A549 (cell line): ENCODE results near the gene RETREG1. TPM values are rescaled to one million over a fixed set of nuclear protein-coding genes. Genes with fewer than 3 reads are reported as not detected.
A peak's percentile ranks its signal among the peaks of the same experiment; 100 is the strongest.

Source experiments
- ATAC-seq, 2 experiments: fragments of 200-7000 bp in 1 of 2; fragments of >200 bp in 1 of 2; cut with Nextera tagmentation in 1 of 2; cut with Tn5 transposase in 1 of 2; 3 replicates each; pipeline versions ENCODE4 v1.8.0 to v1.9.1; 2018 to 2020; ENCODE audit warnings: mild to moderate bottlenecking in 1 of 2, moderate library complexity in 1 of 2
- CTCF ChIA-PET: fragments of 300-600 bp; sonication (Branson Sonifier 250); formaldehyde crosslinking; extraction: SDS; loops from one replicate; lab custom pipeline; 2021; ENCODE audit warnings: antibody characterized with exemption, inconsistent platforms; lab: Yijun Ruan, JAX
- POLR2A ChIA-PET: fragments of 350-600 bp; formaldehyde crosslinking; extraction: SDS; loops from one replicate; lab custom pipeline; 2021; ENCODE audit warnings: antibody characterized with exemption, inconsistent platforms; lab: Yijun Ruan, JAX
- DNase-seq, 2 experiments: peaks; one replicate each; pipeline versions ENCODE4 v3.0.0 to v3.0.0-alpha.2; 2011 to 2016; ENCODE audit warnings: low read depth in 1 of 2, low spot score in 1 of 2
- FAIRE-seq: peaks from 2 replicates; lab custom pipeline; 2011; peaks lifted over from hg19 to GRCh38; lab: Jason Lieb, UNC
- H3K27ac ChIP-seq, 2 experiments: fragments of >200 bp; sonication (Bioruptor Twin); formaldehyde crosslinking; 3 replicates each; pipeline ENCODE4 v1.5.1; 2016 to 2017
- H3K4me1 ChIP-seq: fragments of >200 bp; sonication (Bioruptor Twin); formaldehyde crosslinking; 3 replicates; pipeline ENCODE4 v1.6.1; 2016
- H3K4me2 ChIP-seq: fragments of >200 bp; sonication (Bioruptor Twin); formaldehyde crosslinking; 3 replicates; pipeline ENCODE4 v1.6.1; 2016
- H3K4me3 ChIP-seq: fragments of >200 bp; sonication (Bioruptor Twin); formaldehyde crosslinking; 3 replicates; pipeline ENCODE4 v1.5.1; 2016
- H3K9me3 ChIP-seq: fragments of >200 bp; sonication (Bioruptor Twin); formaldehyde crosslinking; 3 replicates; pipeline ENCODE4 v1.6.1; 2016
- CBX8 ChIP-seq: fragments of 200-600 bp; sonication (generic); IDR thresholded peaks from 2 replicates; pipeline ENCODE4 v1.6.1; 2016
- CHD2 ChIP-seq: fragments of 150-350 bp; IDR thresholded peaks from 2 replicates; pipeline ENCODE4 v1.6.1; 2014; ENCODE audit warnings: low read length; ENCODE audit not compliant: partially characterized antibody
- CHD4 ChIP-seq: fragments of 200-600 bp; sonication (generic); IDR thresholded peaks from 2 replicates; pipeline ENCODE4 v1.6.1; 2016; ENCODE audit warnings: antibody characterized with exemption, mild to moderate bottlenecking, borderline replicate concordance
- CTCF ChIP-seq: fragments of >200 bp; sonication (Bioruptor Twin); formaldehyde crosslinking; IDR thresholded peaks from 3 replicates; pipeline ENCODE4 v1.5.1; 2016
- EHMT2 ChIP-seq: fragments of 200-600 bp; sonication (generic); IDR thresholded peaks from 2 replicates; pipeline ENCODE4 v1.6.1; 2016; ENCODE audit warnings: antibody characterized with exemption, low read depth, mild to moderate bottlenecking, moderate library complexity
- ELK1 ChIP-seq: fragments of 150-350 bp; IDR thresholded peaks from 2 replicates; pipeline ENCODE4 v1.6.1; 2014; ENCODE audit warnings: low read depth, mild to moderate bottlenecking, low read length
- FOXS1 ChIP-seq: fragments of 250-450 bp; sonication (Bioruptor Pico); IDR thresholded peaks from 2 replicates; pipeline ENCODE4 v1.5.0; 2020; ENCODE audit warnings: mild to moderate bottlenecking, moderate library complexity
- GATA3 ChIP-seq: IDR thresholded peaks from 2 replicates; pipeline ENCODE4 v1.6.1; 2012; ENCODE audit warnings: borderline replicate concordance
- HDAC2 ChIP-seq: fragments of 200-600 bp; sonication (generic); IDR thresholded peaks from 2 replicates; pipeline ENCODE4 v1.6.1; 2016
- HEYL ChIP-seq: fragments of 250-450 bp; sonication (Bioruptor Pico); IDR thresholded peaks from 2 replicates; pipeline ENCODE4 v1.8.0; 2021; ENCODE audit warnings: mild to moderate bottlenecking, moderate library complexity
- HOXA7 ChIP-seq: fragments of 250-450 bp; sonication (Bioruptor Pico); IDR thresholded peaks from 2 replicates; pipeline ENCODE4 v1.5.0; 2020; ENCODE audit warnings: mild to moderate bottlenecking, moderate library complexity
- HOXB13 ChIP-seq: fragments of 250-450 bp; sonication (Bioruptor Pico); IDR thresholded peaks from 2 replicates; pipeline ENCODE4 v1.5.0; 2020; ENCODE audit warnings: low read depth, mild to moderate bottlenecking, moderate library complexity
- NFE2L2 ChIP-seq: fragments of 150-350 bp; conservative IDR thresholded peaks from 2 replicates; pipeline ENCODE4 v1.6.1; 2014; ENCODE audit warnings: low read length
- POLR2AphosphoS2 ChIP-seq: conservative IDR thresholded peaks from 2 replicates; pipeline ENCODE4 v1.6.1; 2012; ENCODE audit warnings: low read length, improper control_type of control experiment, inconsistent platforms
- REST ChIP-seq: fragments of 200-600 bp; sonication (generic); IDR thresholded peaks from 2 replicates; pipeline ENCODE4 v1.6.1; 2016; ENCODE audit warnings: antibody characterized with exemption, mild to moderate bottlenecking, moderate library complexity
- ZC3H11A ChIP-seq: fragments of 450-650 bp; IDR thresholded peaks from 2 replicates; pipeline ENCODE4 v1.6.1; 2014; ENCODE audit warnings: antibody characterized with exemption, mild to moderate bottlenecking
- WGBS: methylation state at CpG from one replicate; pipeline ENCODE4 v1.1.6; 2017; ENCODE audit errors: missing lambda C conversion rate; 5-methylcytosine and 5-hydroxymethylcytosine counted together
- polyA plus RNA-seq, 4 experiments: library from polyadenylated mRNA; depleted of rRNA in 3 of 4; stranded (reverse); fragments of >200 nt; fragmentation: RNase III in 1 of 4; extraction: RNeasy Plus Mini Kit Qiagen cat#74134 plus additional on column Dnase treatment in 1 of 4; gene quantifications; 2 replicates in 3 of 4; 3 replicates in 1 of 4; pipeline ENCODE4 v1.2.3, GENCODE V29; 2011 to 2017
- TF ChIP-seq, protein P1 (sequence below): fragments of 250-450 bp; sonication (Bioruptor Pico); IDR thresholded peaks from 2 replicates; pipeline ENCODE4 v1.5.0; 2021; ENCODE audit warnings: mild to moderate bottlenecking, moderate library complexity, borderline replicate concordance

The RETREG1 gene
- polyA plus RNA-seq, 2 of the 4 experiments (the other 2 are of a cell fraction) = 2.1 to 3.4 TPM

GRCh38 chr5:16586556-16586955 is 30.2 kb downstream of the RETREG1 start:
- TF ChIP-seq CHD4 (no peak), HEYL (CRISPR knock-in tag) (no peak), FOXS1 (CRISPR knock-in tag) (no peak), CBX8 (no peak)
- no peaks in the 10 kb centered on the region for H3K4me1 ChIP-seq
- no peak for DNase-seq
- 49% methylated on average over 3 of the region's 3 CpGs for WGBS
- H3K9me3 ChIP-seq = no peaks in the 10 kb centered on the region
- H3K4me2 ChIP-seq = no peak overlapping the region
- POLR2A ChIA-PET = no interaction called here
- CTCF ChIA-PET = interaction anchor here (1.0 to 1.5 kb wide), 3 partner anchors 11 to 27 kb away, joined by 3 read pairs; no protein-coding TSS in a partner anchor
- H3K4me3 ChIP-seq = no peak overlapping the region
- no peak for ATAC-seq
- H3K27ac ChIP-seq = no peak overlapping the region
- no peak for FAIRE-seq

- TF ChIP-seq GATA3 = no peak
- peak; percentile 47 for TF ChIP-seq CTCF
- no peak for TF ChIP-seq HEYL (CRISPR knock-in tag)
- CTCF ChIA-PET = interaction anchor here (1.0 to 1.5 kb wide), 6 partner anchors 9 to 95 kb away, joined by 3 to 4 read pairs (median 3); no protein-coding TSS in a partner anchor
- ATAC-seq = peak; percentile 74 to 82
- no peaks in the 10 kb centered on the region for H3K9me3 ChIP-seq
- FAIRE-seq = no peak
- no peak overlapping the region for H3K4me2 ChIP-seq
- 53% methylated on average over 4 of the region's 4 CpGs for WGBS
- peak in 1 of 2 experiments; percentile 18 for DNase-seq
- no peaks in the 10 kb centered on the region for H3K4me1 ChIP-seq
- H3K27ac ChIP-seq = no peak overlapping the region
- no peak overlapping the region for H3K4me3 ChIP-seq
- POLR2A ChIA-PET = no interaction called here
Observed at GRCh38 chr5:16585041-16585667, 31.6 kb downstream of the RETREG1 start.

DNA sequence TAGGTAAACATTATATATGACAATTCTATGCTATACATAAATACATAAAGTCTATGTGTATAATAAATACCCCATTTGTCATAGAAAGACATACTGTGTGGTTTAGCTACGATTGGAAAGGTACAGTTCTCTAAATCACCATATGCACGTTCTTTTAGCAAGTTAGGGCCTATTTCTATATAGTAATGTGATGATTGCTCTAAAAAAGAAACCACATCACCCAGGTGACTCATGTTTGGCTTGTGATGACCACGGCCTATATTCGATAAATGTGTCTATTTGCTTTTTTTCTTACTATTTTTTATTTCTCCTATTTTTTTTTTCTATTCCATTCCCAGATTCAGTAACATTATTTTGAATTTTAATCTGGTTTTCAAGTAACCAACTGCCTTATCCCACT is 34.7 kb downstream of the RETREG1 start:
- ChIA-PET CTCF (interaction anchor here (0.6 kb wide), 1 partner anchor 43 kb away, joined by 3 read pairs; no protein-coding TSS in a partner anchor), POLR2A (no interaction called here)
- Histone ChIP-seq H3K4me3 (no peak overlapping the region), H3K9me3 (no peaks in the 10 kb centered on the region), H3K4me2 (no peak overlapping the region), H3K27ac (no peak overlapping the region), H3K4me1 (no peaks in the 10 kb centered on the region)
- 42% methylated on average over 4 of the region's 4 CpGs for WGBS
- no peak for ATAC-seq
- no peak for DNase-seq
- no peak for FAIRE-seq
- TF ChIP-seq POLR2AphosphoS2 = no peak
- no peak for TF ChIP-seq CHD2
- no peak for TF ChIP-seq ZC3H11A
- no peak for TF ChIP-seq HOXB13 (CRISPR knock-in tag)
- no peak for TF ChIP-seq HDAC2
- TF ChIP-seq ELK1 = no peak
- TF ChIP-seq, protein P1, sequence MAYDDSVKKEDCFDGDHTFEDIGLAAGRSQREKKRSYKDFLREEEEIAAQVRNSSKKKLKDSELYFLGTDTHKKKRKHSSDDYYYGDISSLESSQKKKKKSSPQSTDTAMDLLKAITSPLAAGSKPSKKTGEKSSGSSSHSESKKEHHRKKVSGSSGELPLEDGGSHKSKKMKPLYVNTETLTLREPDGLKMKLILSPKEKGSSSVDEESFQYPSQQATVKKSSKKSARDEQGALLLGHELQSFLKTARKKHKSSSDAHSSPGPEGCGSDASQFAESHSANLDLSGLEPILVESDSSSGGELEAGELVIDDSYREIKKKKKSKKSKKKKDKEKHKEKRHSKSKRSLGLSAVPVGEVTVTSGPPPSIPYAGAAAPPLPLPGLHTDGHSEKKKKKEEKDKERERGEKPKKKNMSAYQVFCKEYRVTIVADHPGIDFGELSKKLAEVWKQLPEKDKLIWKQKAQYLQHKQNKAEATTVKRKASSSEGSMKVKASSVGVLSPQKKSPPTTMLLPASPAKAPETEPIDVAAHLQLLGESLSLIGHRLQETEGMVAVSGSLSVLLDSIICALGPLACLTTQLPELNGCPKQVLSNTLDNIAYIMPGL = no peak
- TF ChIP-seq REST = no peak
- TF ChIP-seq HOXA7 (CRISPR knock-in tag) = no peak
- TF ChIP-seq EHMT2 = no peak
- TF ChIP-seq NFE2L2 = no peak
